ENCODE measurements around the gene SCYGR4. TPM values are rescaled to one million over a fixed set of nuclear protein-coding genes. Genes with fewer than 3 reads are reported as not detected.
A peak's percentile ranks its signal among the peaks of the same experiment; 100 is the strongest.

The SCYGR4 gene
- total RNA-seq, 2 donors from 2014 or later: not detected

GRCh38 chr2:227612546-227613271 is 4.6 kb upstream of the SCYGR4 start:
- DNase-seq (no peak), ATAC-seq (no peak)
- intact Hi-C loops (cut with DNase I, micrococcal nuclease): no loop called here

GRCh38 chr2:227613272-227613660 is 4.0 kb upstream of the SCYGR4 start:
- ATAC-seq (peak; percentile 79), DNase-seq (peak; percentile 26 to 36)
- intact Hi-C loops (cut with DNase I, micrococcal nuclease): no loop called here

- ATAC-seq (no peak), DNase-seq (no peak)
- intact Hi-C loops (cut with DNase I, micrococcal nuclease): no loop called here
Measured at GRCh38 chr2:227614246-227614645, 3.1 kb upstream of the SCYGR4 start.

GRCh38 chr2:227614740-227615139 is 2.6 kb upstream of the SCYGR4 start, which contains the start of gene SCYGR3:
Gene SCYGR3 (minus strand): TSS chr2:227614840. CDS start chr2:227614840, 0 bp downstream.
- ATAC-seq (no peak), DNase-seq (no peak)
- intact Hi-C loops (cut with DNase I, micrococcal nuclease): no loop called here

- ATAC-seq (no peak), DNase-seq (no peak)
- intact Hi-C loops (cut with DNase I, micrococcal nuclease): no loop called here
Measured at GRCh38 chr2:227615181-227615580, 2.1 kb upstream of the SCYGR4 start.

- no peak for DNase-seq
Measured at GRCh38 chr2:227615906-227616305, 1.4 kb upstream of the SCYGR4 start.

GRCh38 chr2:227616631-227617030 is 667 bp upstream of the SCYGR4 start:
- ATAC-seq: no peak
- no peak for DNase-seq
- intact Hi-C loops (cut with DNase I, micrococcal nuclease): no loop called here

More at GRCh38 chr2:227615906-227616305, 1.4 kb upstream of the SCYGR4 start:
- intact Hi-C loops (cut with DNase I, micrococcal nuclease): no loop called here
- ATAC-seq: no peak

GRCh38 chr2:227623226-227623625 is 5.9 kb downstream of the SCYGR4 start:
- ATAC-seq (peak; percentile 70), DNase-seq (no peak)
- intact Hi-C loops (cut with DNase I, micrococcal nuclease): no loop called here

- no peak for ATAC-seq
- DNase-seq: no peak
- intact Hi-C loops (cut with DNase I, micrococcal nuclease): no loop called here
Measured at GRCh38 chr2:227625420-227625819, 8.1 kb downstream of the SCYGR4 start.

- DNase-seq (no peak), ATAC-seq (no peak)
- intact Hi-C loops (cut with DNase I, micrococcal nuclease): no loop called here
Measured at GRCh38 chr2:227626580-227627151, 9.4 kb downstream of the SCYGR4 start.

GRCh38 chr2:227627769-227628168 is 10.5 kb downstream of the SCYGR4 start:
- DNase-seq (no peak), ATAC-seq (no peak)
- intact Hi-C loops (cut with DNase I, micrococcal nuclease): no loop called here

- DNase-seq (no peak), ATAC-seq (no peak)
- intact Hi-C loops (cut with DNase I, micrococcal nuclease): no loop called here
Measured at GRCh38 chr2:227629435-227629834, 12.1 kb downstream of the SCYGR4 start.

- no peak for ATAC-seq
Measured at GRCh38 chr2:227630322-227630721, 13.0 kb downstream of the SCYGR4 start.

GRCh38 chr2:227632827-227633226 is 15.5 kb downstream of the SCYGR4 start:
- ATAC-seq (no peak), DNase-seq (no peak)
- intact Hi-C loops (cut with DNase I, micrococcal nuclease): no loop called here

More at GRCh38 chr2:227630322-227630721, 13.0 kb downstream of the SCYGR4 start:
- intact Hi-C loops (cut with DNase I, micrococcal nuclease): no loop called here
- DNase-seq: no peak

GRCh38 chr2:227634201-227634600 is 16.9 kb downstream of the SCYGR4 start:
- DNase-seq (no peak), ATAC-seq (no peak)
- intact Hi-C loops (cut with DNase I, micrococcal nuclease): no loop called here

GRCh38 chr2:227642656-227643055 is 25.4 kb downstream of the SCYGR4 start:
- intact Hi-C loops (cut with DNase I, micrococcal nuclease): no loop called here
- no peak for DNase-seq
- ATAC-seq: no peak

GRCh38 chr2:227643990-227644551 is 26.8 kb downstream of the SCYGR4 start:
- intact Hi-C loops (cut with DNase I, micrococcal nuclease): no loop called here
- DNase-seq (no peak), ATAC-seq (no peak)

- DNase-seq (no peak), ATAC-seq (no peak)
- intact Hi-C loops (cut with DNase I, micrococcal nuclease): no loop called here
Measured at GRCh38 chr2:227653419-227653818, 36.1 kb downstream of the SCYGR4 start.

GRCh38 chr2:227654426-227654825 is 37.1 kb downstream of the SCYGR4 start:
- intact Hi-C loops (cut with DNase I, micrococcal nuclease): no loop called here

GRCh38 chr2:227655454-227655853 is 38.2 kb downstream of the SCYGR4 start:
- intact Hi-C loops (cut with DNase I, micrococcal nuclease): loop anchor here in 1 of 2 donors (5.0 kb wide), 1 partner anchor 112 kb away; no protein-coding TSS in a partner anchor
- no peak for DNase-seq
- ATAC-seq: no peak

More at GRCh38 chr2:227654426-227654825, 37.1 kb downstream of the SCYGR4 start:
- DNase-seq: no peak
- no peak for ATAC-seq
